Nephron (organoid): ENCODE data around the gene TMED9.

Experiments
- H3K27ac Mint-ChIP-seq, 3 experiments: 2 replicates each; pipeline ENCODE4 v1.8.0; 2020; ENCODE audit warnings: mixed read lengths in 3 of 3, mild to moderate bottlenecking in 2 of 3, moderate library complexity in 1 of 3
- H3K27me3 Mint-ChIP-seq: 2 replicates; pipeline ENCODE4 v1.8.0; 2021; ENCODE audit warnings: low read depth, mild to moderate bottlenecking, moderate library complexity, mixed read lengths
- H3K36me3 Mint-ChIP-seq: 2 replicates; pipeline ENCODE4 v1.8.0; 2020; ENCODE audit warnings: low read depth, mixed read lengths
- H3K4me1 Mint-ChIP-seq: 2 replicates; pipeline ENCODE4 v1.8.0; 2020; ENCODE audit warnings: mixed read lengths
- H3K4me3 Mint-ChIP-seq, 3 experiments: 2 replicates each; pipeline ENCODE4 v1.8.0; 2020; ENCODE audit warnings: mild to moderate bottlenecking in 3 of 3, mixed read lengths in 3 of 3, moderate library complexity in 2 of 3
- H3K9me3 Mint-ChIP-seq: 2 replicates; pipeline ENCODE4 v1.8.0; 2020; ENCODE audit warnings: mixed read lengths
- TF ChIP-seq, protein P1 (sequence below), 3 experiments: fragments of 200-600 bp; sonication (generic); IDR thresholded peaks; one replicate each; pipeline ENCODE4 v1.5.0; 2021; ENCODE audit warnings: antibody characterized with exemption in 3 of 3; ENCODE audit not compliant: unreplicated experiment in 3 of 3

The TMED9 gene

DNA sequence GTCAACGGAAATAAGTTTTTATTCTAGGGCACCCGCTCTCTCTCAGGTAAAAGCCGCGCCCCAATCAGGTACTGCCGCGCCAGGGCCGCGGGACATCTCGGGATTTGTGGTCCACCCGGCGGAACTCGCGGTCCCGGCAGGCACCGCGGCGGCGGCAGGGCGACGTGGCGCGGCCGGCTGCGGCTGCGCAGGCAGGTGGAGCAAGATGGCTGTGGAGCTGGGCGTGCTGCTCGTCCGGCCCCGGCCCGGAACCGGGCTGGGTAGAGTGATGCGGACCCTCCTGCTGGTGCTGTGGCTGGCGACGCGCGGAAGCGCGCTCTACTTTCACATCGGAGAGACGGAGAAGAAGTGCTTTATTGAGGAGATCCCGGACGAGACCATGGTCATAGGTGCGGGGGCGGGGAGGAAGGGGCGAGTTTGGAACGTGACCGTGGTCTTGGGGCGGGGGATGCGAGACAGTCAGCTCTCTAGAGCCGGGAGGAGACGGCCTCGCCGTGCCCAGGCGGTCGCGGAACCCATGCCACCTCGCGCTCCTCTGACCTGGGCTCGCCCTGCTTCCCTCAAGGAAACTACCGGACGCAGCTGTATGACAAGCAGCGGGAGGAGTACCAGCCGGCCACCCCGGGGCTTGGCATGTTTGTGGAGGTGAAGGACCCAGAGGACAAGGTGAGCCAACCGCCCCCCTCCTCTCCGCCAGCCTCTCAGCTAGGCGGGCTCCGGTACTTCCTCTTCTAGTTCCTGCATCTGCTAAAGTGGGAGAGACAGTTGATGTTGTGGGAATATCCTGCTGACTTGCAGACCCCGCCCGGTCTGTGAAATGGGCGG is at the start of gene TMED9:
TSS of gene TMED9 (plus strand) at position 194 of the 825 bp plus-strand sequence. CDS start at position 206, 12 bp downstream.
- Mint-ChIP-seq H3K27me3 (peaks cover 42% of the 10 kb centered on the region), H3K9me3 (no peaks in the 10 kb centered on the region), H3K36me3 (peaks cover 37% of the 10 kb centered on the region), H3K27ac (peak within 1 kb of the TSS; percentile 88 to 96 (median 89)), H3K4me3 (peak within 1 kb of the TSS; percentile 95 to 98 (median 96)), H3K4me1 (peaks cover 24% of the 10 kb centered on the region)
- TF ChIP-seq, protein P1, sequence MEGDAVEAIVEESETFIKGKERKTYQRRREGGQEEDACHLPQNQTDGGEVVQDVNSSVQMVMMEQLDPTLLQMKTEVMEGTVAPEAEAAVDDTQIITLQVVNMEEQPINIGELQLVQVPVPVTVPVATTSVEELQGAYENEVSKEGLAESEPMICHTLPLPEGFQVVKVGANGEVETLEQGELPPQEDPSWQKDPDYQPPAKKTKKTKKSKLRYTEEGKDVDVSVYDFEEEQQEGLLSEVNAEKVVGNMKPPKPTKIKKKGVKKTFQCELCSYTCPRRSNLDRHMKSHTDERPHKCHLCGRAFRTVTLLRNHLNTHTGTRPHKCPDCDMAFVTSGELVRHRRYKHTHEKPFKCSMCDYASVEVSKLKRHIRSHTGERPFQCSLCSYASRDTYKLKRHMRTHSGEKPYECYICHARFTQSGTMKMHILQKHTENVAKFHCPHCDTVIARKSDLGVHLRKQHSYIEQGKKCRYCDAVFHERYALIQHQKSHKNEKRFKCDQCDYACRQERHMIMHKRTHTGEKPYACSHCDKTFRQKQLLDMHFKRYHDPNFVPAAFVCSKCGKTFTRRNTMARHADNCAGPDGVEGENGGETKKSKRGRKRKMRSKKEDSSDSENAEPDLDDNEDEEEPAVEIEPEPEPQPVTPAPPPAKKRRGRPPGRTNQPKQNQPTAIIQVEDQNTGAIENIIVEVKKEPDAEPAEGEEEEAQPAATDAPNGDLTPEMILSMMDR (IDR thresholded peaks at IDR 0.05; ENCODE audit: unreplicated experiment in 3 of 3): no peak

DNA sequence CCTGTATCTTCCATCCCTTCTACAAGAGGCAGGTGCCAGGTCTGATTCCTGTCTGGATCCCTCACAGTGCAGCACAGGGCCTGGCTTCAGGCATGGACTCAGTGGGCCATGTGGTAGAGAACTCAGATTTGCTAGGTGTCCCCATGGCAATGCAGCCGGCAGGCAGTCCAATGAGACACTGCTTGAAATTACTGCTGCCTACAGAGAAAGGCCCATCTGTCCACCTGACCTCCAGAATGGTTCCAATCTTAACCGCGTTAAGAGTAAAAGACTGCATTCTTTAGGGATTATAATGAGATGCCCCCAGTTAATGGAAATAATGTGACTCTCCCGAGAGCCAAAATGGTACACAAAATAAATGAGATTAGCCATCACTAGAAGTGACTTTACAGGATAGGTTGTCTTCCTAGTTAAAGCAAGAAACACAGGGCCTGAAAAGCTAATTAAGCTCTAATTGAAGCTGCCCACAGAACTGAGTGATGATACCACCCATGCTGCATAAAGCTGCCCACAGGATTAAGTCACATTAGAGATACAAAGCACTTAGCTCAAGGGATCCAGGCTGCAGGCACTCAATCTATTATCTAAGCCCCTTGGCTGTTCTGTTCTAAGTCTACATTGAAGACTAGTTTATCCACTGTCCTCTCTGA is 49.1 kb upstream of the TMED9 start:
- Mint-ChIP-seq H3K4me1 (peaks cover 70% of the 10 kb centered on the region), H3K36me3 (peaks cover 33% of the 10 kb centered on the region)

DNA sequence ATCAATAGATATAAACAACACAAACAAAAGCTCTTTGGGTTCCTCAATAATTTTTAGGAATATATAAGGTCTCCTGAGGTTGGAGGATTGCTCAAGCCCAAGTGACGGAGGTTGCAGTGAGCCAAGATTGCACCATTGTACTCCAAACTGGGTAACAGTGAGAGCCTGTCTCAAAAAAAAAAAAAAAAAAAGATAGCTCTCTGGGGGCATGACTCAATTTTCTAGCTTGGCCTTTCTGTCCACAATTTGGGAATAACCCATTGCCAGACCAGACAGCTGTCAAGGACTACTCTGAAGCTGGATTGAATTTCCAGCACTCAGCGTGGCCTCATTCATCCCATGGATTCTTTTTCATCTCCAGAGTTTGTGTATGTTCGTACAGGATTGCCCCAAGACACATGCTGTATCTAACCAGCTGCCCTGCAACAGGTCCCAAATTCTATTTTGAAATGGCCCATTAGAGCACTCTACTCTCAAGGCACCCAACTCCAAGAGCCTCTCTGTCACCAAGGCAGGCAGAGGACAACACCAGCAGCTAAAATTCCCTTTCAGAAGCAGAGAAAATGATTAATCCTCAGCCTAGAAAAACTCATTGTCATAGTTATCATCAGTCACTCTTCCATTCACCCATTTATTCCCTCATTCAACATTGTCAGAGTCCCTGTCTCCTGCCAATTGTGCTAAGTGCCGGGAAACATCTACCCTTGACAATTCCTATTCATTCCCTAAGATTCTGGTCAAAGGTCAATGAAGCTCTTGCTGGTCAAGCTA is 46.3 kb upstream of the TMED9 start:
- H3K36me3 Mint-ChIP-seq: peaks cover 27% of the 10 kb centered on the region
- peaks cover 66% of the 10 kb centered on the region for H3K4me1 Mint-ChIP-seq
- no peaks in the 10 kb centered on the region for H3K9me3 Mint-ChIP-seq
- peak overlapping the region in 1 of 3 experiments; percentile 66 for H3K4me3 Mint-ChIP-seq
- no peaks in the 10 kb centered on the region for H3K27me3 Mint-ChIP-seq
- TF ChIP-seq, protein P1 (IDR thresholded peaks at IDR 0.05; ENCODE audit: unreplicated experiment in 3 of 3): no peak
- peak overlapping the region; percentile 71 to 89 (median 80) for H3K27ac Mint-ChIP-seq

More for the DNA sequence above, 49.1 kb upstream of the TMED9 start:
- H3K27me3 Mint-ChIP-seq: no peaks in the 10 kb centered on the region
- no peaks in the 10 kb centered on the region for H3K9me3 Mint-ChIP-seq
- TF ChIP-seq, protein P1 (IDR thresholded peaks at IDR 0.05; ENCODE audit: unreplicated experiment in 3 of 3): no peak
- peak overlapping the region in 1 of 3 experiments; percentile 6 for H3K27ac Mint-ChIP-seq
- no peak overlapping the region for H3K4me3 Mint-ChIP-seq

DNA sequence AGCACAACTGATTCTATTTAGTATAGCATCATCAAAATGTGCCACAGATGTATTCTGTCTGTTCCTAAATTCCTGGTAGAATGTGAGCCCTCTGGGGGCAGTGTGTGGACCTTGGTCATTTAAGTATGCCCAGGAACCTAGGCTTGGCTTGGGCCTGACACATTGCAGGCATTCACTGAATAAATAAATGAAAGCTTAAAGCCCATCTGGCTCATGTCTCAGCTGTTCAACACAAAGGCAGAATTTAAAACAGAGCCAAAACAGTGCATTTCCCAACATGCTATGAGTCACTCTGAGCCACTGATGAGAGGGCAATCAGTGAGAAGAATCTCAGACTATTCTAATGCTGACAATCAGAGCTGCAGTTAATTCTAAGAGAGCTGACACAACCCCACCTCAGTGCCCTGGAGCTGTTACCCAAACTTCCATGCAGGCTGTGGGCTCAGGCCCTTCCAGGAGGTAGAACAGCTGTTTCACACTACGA is 45.7 kb upstream of the TMED9 start:
- TF ChIP-seq, protein P1 (IDR thresholded peaks at IDR 0.05; ENCODE audit: unreplicated experiment in 3 of 3): no peak
- Mint-ChIP-seq H3K27me3 (no peaks in the 10 kb centered on the region), H3K9me3 (no peaks in the 10 kb centered on the region), H3K27ac (peak overlapping the region; percentile 71 to 89 (median 80)), H3K4me3 (peak overlapping the region in 1 of 3 experiments; percentile 72), H3K36me3 (peaks cover 22% of the 10 kb centered on the region), H3K4me1 (peaks cover 61% of the 10 kb centered on the region)

DNA sequence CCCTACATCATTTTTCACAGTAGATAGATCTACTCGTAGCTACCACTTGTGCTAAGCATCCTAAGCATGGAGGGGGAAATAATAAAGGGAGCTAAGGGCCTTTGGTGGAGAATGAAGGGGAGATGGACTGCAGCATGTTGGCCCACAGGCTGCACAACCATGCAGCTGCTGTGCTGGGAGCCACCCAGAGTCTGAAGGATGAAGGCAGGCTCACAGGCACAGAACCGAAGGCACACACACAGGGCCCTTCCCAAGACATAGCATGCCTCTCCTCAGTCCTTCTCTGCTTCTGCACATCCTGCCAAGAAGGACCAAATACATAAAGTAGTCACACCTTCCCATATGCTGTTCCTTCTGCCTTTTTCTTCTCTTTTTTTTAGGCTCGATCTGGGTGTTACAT is 44.3 kb upstream of the TMED9 start:
- H3K27ac Mint-ChIP-seq: peak overlapping the region in 2 of 3 experiments; percentile 22 to 54
- peaks cover 67% of the 10 kb centered on the region for H3K4me1 Mint-ChIP-seq
- peaks cover 19% of the 10 kb centered on the region for H3K36me3 Mint-ChIP-seq
- H3K4me3 Mint-ChIP-seq: no peak overlapping the region
- no peaks in the 10 kb centered on the region for H3K27me3 Mint-ChIP-seq
- no peaks in the 10 kb centered on the region for H3K9me3 Mint-ChIP-seq
- TF ChIP-seq, protein P1 (IDR thresholded peaks at IDR 0.05; ENCODE audit: unreplicated experiment in 3 of 3): no peak
